A549 (cell line): Measurements from ENCODE around the gene PPIP5K2. TPM values are rescaled to one million over a fixed set of nuclear protein-coding genes. Genes with fewer than 3 reads are reported as not detected.
"Not testable (repeated sequence)": the region's sequence is repeated elsewhere in the genome, so short reads cannot be mapped to it uniquely, and the experiment has no call there.

ENCODE experiments used
- ATAC-seq, 2 experiments: fragments of 200-7000 bp in 1 of 2; fragments of >200 bp in 1 of 2; cut with Nextera tagmentation in 1 of 2; cut with Tn5 transposase in 1 of 2; 3 replicates each; pipeline versions ENCODE4 v1.8.0 to v1.9.1; 2018 to 2020; ENCODE audit warnings: mild to moderate bottlenecking in 1 of 2, moderate library complexity in 1 of 2
- CTCF ChIA-PET: fragments of 300-600 bp; sonication (Branson Sonifier 250); formaldehyde crosslinking; extraction: SDS; loops from one replicate; lab custom pipeline; 2021; ENCODE audit warnings: antibody characterized with exemption, inconsistent platforms; lab: Yijun Ruan, JAX
- POLR2A ChIA-PET: fragments of 350-600 bp; formaldehyde crosslinking; extraction: SDS; loops from one replicate; lab custom pipeline; 2021; ENCODE audit warnings: antibody characterized with exemption, inconsistent platforms; lab: Yijun Ruan, JAX
- DNase-seq, 2 experiments: peaks; one replicate each; pipeline versions ENCODE4 v3.0.0 to v3.0.0-alpha.2; 2011 to 2016; ENCODE audit warnings: low read depth in 1 of 2, low spot score in 1 of 2
- FAIRE-seq: peaks from 2 replicates; lab custom pipeline; 2011; peaks lifted over from hg19 to GRCh38; lab: Jason Lieb, UNC
- H3K27ac ChIP-seq, 2 experiments: fragments of >200 bp; sonication (Bioruptor Twin); formaldehyde crosslinking; 3 replicates each; pipeline ENCODE4 v1.5.1; 2016 to 2017
- H3K4me1 ChIP-seq: fragments of >200 bp; sonication (Bioruptor Twin); formaldehyde crosslinking; 3 replicates; pipeline ENCODE4 v1.6.1; 2016
- H3K4me2 ChIP-seq: fragments of >200 bp; sonication (Bioruptor Twin); formaldehyde crosslinking; 3 replicates; pipeline ENCODE4 v1.6.1; 2016
- H3K4me3 ChIP-seq: fragments of >200 bp; sonication (Bioruptor Twin); formaldehyde crosslinking; 3 replicates; pipeline ENCODE4 v1.5.1; 2016
- H3K9me3 ChIP-seq: fragments of >200 bp; sonication (Bioruptor Twin); formaldehyde crosslinking; 3 replicates; pipeline ENCODE4 v1.6.1; 2016
- BHLHE40 ChIP-seq: IDR thresholded peaks from 2 replicates; pipeline ENCODE4 v1.6.1; 2012; ENCODE audit warnings: low read depth, low read length, inconsistent platforms
- CBX2 ChIP-seq: fragments of 200-600 bp; sonication (generic); IDR thresholded peaks from 2 replicates; pipeline ENCODE4 v1.6.1; 2016; ENCODE audit warnings: low read depth, mild to moderate bottlenecking, borderline replicate concordance
- CHD2 ChIP-seq: fragments of 150-350 bp; IDR thresholded peaks from 2 replicates; pipeline ENCODE4 v1.6.1; 2014; ENCODE audit warnings: low read length; ENCODE audit not compliant: partially characterized antibody
- CTCF ChIP-seq: fragments of >200 bp; sonication (Bioruptor Twin); formaldehyde crosslinking; IDR thresholded peaks from 3 replicates; pipeline ENCODE4 v1.5.1; 2016
- EHMT2 ChIP-seq: fragments of 200-600 bp; sonication (generic); IDR thresholded peaks from 2 replicates; pipeline ENCODE4 v1.6.1; 2016; ENCODE audit warnings: antibody characterized with exemption, low read depth, mild to moderate bottlenecking, moderate library complexity
- ELK1 ChIP-seq: fragments of 150-350 bp; IDR thresholded peaks from 2 replicates; pipeline ENCODE4 v1.6.1; 2014; ENCODE audit warnings: low read depth, mild to moderate bottlenecking, low read length
- EP300 ChIP-seq, 2 experiments: fragments of >200 bp; sonication (Bioruptor Twin); formaldehyde crosslinking; IDR thresholded peaks; 2 replicates in 1 of 2; 3 replicates in 1 of 2; pipeline ENCODE4 v1.6.1; 2016 to 2017
- ESRRA ChIP-seq: fragments of 150-350 bp; IDR thresholded peaks from 2 replicates; pipeline ENCODE4 v1.6.1; 2014; ENCODE audit warnings: mild to moderate bottlenecking, low read length, borderline replicate concordance
- FOSL2 ChIP-seq, 2 experiments: fragments of 450-650 bp in 1 of 2; fragments of >200 bp in 1 of 2; sonication (Bioruptor Twin) in 1 of 2; formaldehyde crosslinking; IDR thresholded peaks; 2 replicates each; pipeline versions ENCODE4 v1.5.0 to v1.6.1; 2016 to 2020; ENCODE audit warnings: mild to moderate bottlenecking in 1 of 2, moderate library complexity in 1 of 2
- GATA3 ChIP-seq: IDR thresholded peaks from 2 replicates; pipeline ENCODE4 v1.6.1; 2012; ENCODE audit warnings: borderline replicate concordance
- HDAC2 ChIP-seq: fragments of 200-600 bp; sonication (generic); IDR thresholded peaks from 2 replicates; pipeline ENCODE4 v1.6.1; 2016
- HOXB13 ChIP-seq: fragments of 250-450 bp; sonication (Bioruptor Pico); IDR thresholded peaks from 2 replicates; pipeline ENCODE4 v1.5.0; 2020; ENCODE audit warnings: low read depth, mild to moderate bottlenecking, moderate library complexity
- JUN ChIP-seq, 2 experiments: fragments of >200 bp; sonication (Bioruptor Twin); formaldehyde crosslinking; IDR thresholded peaks; 2 replicates in 1 of 2; 3 replicates in 1 of 2; pipeline ENCODE4 v1.6.1; 2016 to 2017
- MAX ChIP-seq: IDR thresholded peaks from 2 replicates; pipeline ENCODE4 v1.6.1; 2012
- NR3C1 ChIP-seq: fragments of >200 bp; sonication (Bioruptor Twin); formaldehyde crosslinking; IDR thresholded peaks from 3 replicates; pipeline ENCODE4 v1.6.1; 2017
- PBX3 ChIP-seq: IDR thresholded peaks from 2 replicates; pipeline ENCODE4 v1.6.1; 2012
- PHF8 ChIP-seq: fragments of 200-600 bp; sonication (generic); IDR thresholded peaks from 2 replicates; pipeline ENCODE4 v1.6.1; 2016; ENCODE audit warnings: low read depth, mild to moderate bottlenecking, antibody characterized with exemption, moderate library complexity, borderline replicate concordance
- POLR2AphosphoS2 ChIP-seq: conservative IDR thresholded peaks from 2 replicates; pipeline ENCODE4 v1.6.1; 2012; ENCODE audit warnings: low read length, improper control_type of control experiment, inconsistent platforms
- RFX5 ChIP-seq: fragments of 450-650 bp; IDR thresholded peaks from 2 replicates; pipeline ENCODE4 v1.7.1; 2014; ENCODE audit warnings: antibody characterized with exemption, mild to moderate bottlenecking, moderate library complexity
- SREBF2 ChIP-seq: fragments of 450-650 bp; IDR thresholded peaks from 2 replicates; pipeline ENCODE4 v1.6.1; 2014; ENCODE audit warnings: mild to moderate bottlenecking, moderate library complexity
- TP53 ChIP-seq: fragments of 250-450 bp; sonication (Bioruptor Pico); IDR thresholded peaks from 2 replicates; pipeline ENCODE4 v1.5.0; 2021; ENCODE audit warnings: mild to moderate bottlenecking, moderate library complexity
- ZFP36 ChIP-seq: fragments of 450-650 bp; IDR thresholded peaks from 2 replicates; pipeline ENCODE4 v1.6.1; 2014; ENCODE audit warnings: borderline replicate concordance; ENCODE audit not compliant: partially characterized antibody
- ZSCAN20 ChIP-seq: fragments of 250-450 bp; sonication (Bioruptor Pico); IDR thresholded peaks from 2 replicates; pipeline ENCODE4 v1.8.0; 2022; ENCODE audit warnings: mild to moderate bottlenecking, moderate library complexity
- WGBS: methylation state at CpG from one replicate; pipeline ENCODE4 v1.1.6; 2017; ENCODE audit errors: missing lambda C conversion rate; 5-methylcytosine and 5-hydroxymethylcytosine counted together
- polyA plus RNA-seq, 4 experiments: library from polyadenylated mRNA; depleted of rRNA in 3 of 4; stranded (reverse); fragments of >200 nt; fragmentation: RNase III in 1 of 4; extraction: RNeasy Plus Mini Kit Qiagen cat#74134 plus additional on column Dnase treatment in 1 of 4; gene quantifications; 2 replicates in 3 of 4; 3 replicates in 1 of 4; pipeline ENCODE4 v1.2.3, GENCODE V29; 2011 to 2017

The PPIP5K2 gene
- polyA plus RNA-seq, 2 of the 4 experiments (the other 2 are of a cell fraction): 21.9 to 61.7 TPM

GRCh38 chr5:103178167-103178566 lies 58.1 kb downstream of the PPIP5K2 start:
- TF ChIP-seq POLR2AphosphoS2: no peak
- TF ChIP-seq GATA3: no peak
- WGBS: 87% methylated on average over 2 of the region's 2 CpGs
- CTCF ChIA-PET: interaction anchor here (0.7 kb wide), 1 partner anchor 9 kb away, joined by 3 read pairs; no protein-coding TSS in a partner anchor

DNA sequence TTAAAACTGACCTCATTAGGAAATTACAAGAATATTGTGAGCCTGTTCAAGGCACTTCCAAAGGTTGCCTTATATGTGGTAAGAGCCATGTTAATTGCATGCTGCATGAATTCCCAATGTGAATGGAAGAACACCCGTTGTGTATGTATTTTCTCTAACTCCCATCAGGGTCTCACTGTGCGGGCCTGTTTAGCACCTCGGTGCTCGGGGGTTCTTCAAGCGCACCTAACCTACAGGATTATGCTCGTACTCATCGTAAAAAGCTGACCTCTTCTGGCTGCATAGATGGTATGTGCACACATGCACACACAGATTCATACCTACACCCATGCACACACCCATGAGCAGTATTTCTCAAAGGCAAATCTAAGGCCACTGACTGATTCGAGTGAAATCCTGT lies 66.1 kb downstream of the PPIP5K2 start:
- TF ChIP-seq ESRRA (no peak), FOSL2 (IDR thresholded peaks at IDR 0.05) (no peak), FOSL2 (CRISPR knock-in tag; IDR thresholded peaks at IDR 0.05) (no peak), PBX3 (no peak)

More at GRCh38 chr5:103178167-103178566, 58.1 kb downstream of the PPIP5K2 start:
- Histone ChIP-seq H3K4me3 (no peak overlapping the region), H3K4me2 (no peak overlapping the region), H3K4me1 (no peaks in the 10 kb centered on the region), H3K9me3 (no peaks in the 10 kb centered on the region), H3K27ac (no peak overlapping the region)
- FAIRE-seq (no peak), DNase-seq (peak; percentile 1 to 2), ATAC-seq (peak; percentile 39 to 71; a peak in 4 of 6 replicates)
- POLR2A ChIA-PET: no interaction called here

DNA sequence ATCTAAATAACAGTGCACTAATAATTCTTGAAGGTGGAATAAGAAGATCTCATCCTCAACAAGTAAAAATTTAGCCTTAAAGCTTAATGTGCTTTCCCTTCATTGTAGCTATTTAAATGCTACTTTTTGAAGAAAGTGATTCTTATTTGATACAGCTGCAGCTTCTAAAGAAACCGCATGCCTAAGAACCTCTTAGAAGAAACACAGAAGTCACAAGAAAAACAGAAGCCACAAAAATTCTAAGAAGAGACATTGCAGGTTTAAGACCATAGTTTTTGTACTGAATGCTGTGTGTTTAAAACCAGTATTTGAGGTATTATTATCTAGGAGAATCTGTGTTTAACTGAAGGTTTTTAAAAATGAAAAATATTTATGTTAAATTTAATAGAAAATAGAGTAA lies 68.3 kb downstream of the PPIP5K2 start:
- Histone ChIP-seq H3K27ac (no peak overlapping the region), H3K4me2 (no peak overlapping the region), H3K4me3 (no peak overlapping the region), H3K4me1 (no peaks in the 10 kb centered on the region), H3K9me3 (no peaks in the 10 kb centered on the region)
- POLR2A ChIA-PET: no interaction called here
- DNase-seq (no peak), FAIRE-seq (no peak), ATAC-seq (no peak)
- WGBS: 87% methylated on average over 1 of the region's 1 CpG
- TF ChIP-seq ZFP36: no peak
- TF ChIP-seq JUN (IDR thresholded peaks at IDR 0.05): no peak
- no peak for TF ChIP-seq CHD2
- TF ChIP-seq SREBF2: no peak
- TF ChIP-seq EHMT2: no peak
- no peak for TF ChIP-seq EP300 (IDR thresholded peaks at IDR 0.05)
- CTCF ChIA-PET: interaction anchor here (1.5 kb wide), 1 partner anchor 9 kb away, joined by 3 read pairs; no protein-coding TSS in a partner anchor

More for the DNA sequence above, 66.1 kb downstream of the PPIP5K2 start:
- no peak for FAIRE-seq
- Histone ChIP-seq H3K4me1 (no peaks in the 10 kb centered on the region), H3K4me2 (no peak overlapping the region), H3K27ac (no peak overlapping the region), H3K9me3 (no peaks in the 10 kb centered on the region), H3K4me3 (no peak overlapping the region)
- ATAC-seq: no peak
- 96% methylated on average over 8 of the region's 8 CpGs for WGBS
- DNase-seq: no peak
- POLR2A ChIA-PET: no interaction called here
- CTCF ChIA-PET: no interaction called here

DNA sequence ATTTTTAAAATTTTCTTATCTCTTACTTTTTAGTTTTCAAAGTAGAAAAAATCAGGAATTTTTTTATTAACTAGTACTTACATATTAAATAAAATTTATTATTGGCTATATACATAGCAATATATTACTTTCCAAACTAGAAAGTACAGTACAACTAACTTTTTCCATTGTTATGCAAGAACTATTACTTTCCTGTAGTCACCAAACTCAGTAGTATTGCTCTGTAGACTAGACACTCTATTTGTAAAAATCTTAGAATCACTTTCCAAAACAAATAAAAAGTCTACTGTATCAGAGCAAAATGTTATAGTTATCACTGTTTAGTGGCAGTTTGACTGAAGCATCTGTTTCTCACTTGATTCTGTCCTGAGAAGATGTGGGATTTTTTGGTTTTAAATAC lies 83.1 kb downstream of the PPIP5K2 start:
- TF ChIP-seq MAX: no peak
- no peak for TF ChIP-seq NR3C1
- TF ChIP-seq CBX2: no peak
- no peak for TF ChIP-seq ZSCAN20 (CRISPR knock-in tag)
- no peak for TF ChIP-seq TP53
- TF ChIP-seq BHLHE40: no peak
- TF ChIP-seq POLR2AphosphoS2: no peak
- no peak for TF ChIP-seq RFX5
- TF ChIP-seq HDAC2: no peak
- no peak for TF ChIP-seq ELK1
- no peak for TF ChIP-seq PHF8
- no peak for TF ChIP-seq ESRRA
- no peak for TF ChIP-seq CHD2
- TF ChIP-seq HOXB13 (CRISPR knock-in tag): no peak
- no peak for TF ChIP-seq CTCF
- TF ChIP-seq JUN (IDR thresholded peaks at IDR 0.05): no peak
- DNase-seq (no peak), FAIRE-seq (no peak), ATAC-seq (no peak)
- Histone ChIP-seq H3K4me2 (no peak overlapping the region), H3K4me3 (no peak overlapping the region), H3K27ac (no peak overlapping the region), H3K9me3 (no peaks in the 10 kb centered on the region), H3K4me1 (no peaks in the 10 kb centered on the region)
- ChIA-PET CTCF (no interaction called here), POLR2A (no interaction called here)

GRCh38 chr5:103204990-103205389 lies 84.9 kb downstream of the PPIP5K2 start:
- CTCF ChIA-PET: interaction anchor here (0.8 kb wide), 2 partner anchors 271 to 621 kb away, joined by 4 read pairs; no protein-coding TSS in a partner anchor
- ATAC-seq, H3K4me2 ChIP-seq, POLR2A ChIA-PET, H3K9me3 ChIP-seq, FAIRE-seq, H3K27ac ChIP-seq, H3K4me3 ChIP-seq, DNase-seq, H3K4me1 ChIP-seq: not testable (repeated sequence)
- 93% methylated on average over 3 of the region's 3 CpGs for WGBS
